ENCODE results near the gene TGFA.

DNA sequence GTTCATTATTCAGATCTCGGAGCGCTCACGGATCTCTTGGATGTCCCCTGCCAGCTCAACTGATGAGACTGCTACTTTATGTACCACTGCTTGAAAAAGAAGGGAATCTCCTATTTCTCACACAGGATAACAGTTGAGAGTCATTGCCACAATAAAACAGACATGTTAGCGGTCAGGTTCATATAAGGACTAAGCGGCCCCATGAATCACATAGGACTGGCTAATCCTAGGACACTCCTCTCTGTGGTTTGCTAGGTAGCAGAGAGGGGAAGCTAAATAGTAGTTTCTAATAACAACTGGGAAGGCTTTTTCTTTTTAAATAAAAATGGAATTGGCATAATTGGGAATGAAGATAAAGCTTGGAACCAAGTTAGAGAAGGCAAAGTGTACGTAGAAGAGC, 15.9 kb upstream of the TGFA start:
- TF ChIP-seq, protein P1, sequence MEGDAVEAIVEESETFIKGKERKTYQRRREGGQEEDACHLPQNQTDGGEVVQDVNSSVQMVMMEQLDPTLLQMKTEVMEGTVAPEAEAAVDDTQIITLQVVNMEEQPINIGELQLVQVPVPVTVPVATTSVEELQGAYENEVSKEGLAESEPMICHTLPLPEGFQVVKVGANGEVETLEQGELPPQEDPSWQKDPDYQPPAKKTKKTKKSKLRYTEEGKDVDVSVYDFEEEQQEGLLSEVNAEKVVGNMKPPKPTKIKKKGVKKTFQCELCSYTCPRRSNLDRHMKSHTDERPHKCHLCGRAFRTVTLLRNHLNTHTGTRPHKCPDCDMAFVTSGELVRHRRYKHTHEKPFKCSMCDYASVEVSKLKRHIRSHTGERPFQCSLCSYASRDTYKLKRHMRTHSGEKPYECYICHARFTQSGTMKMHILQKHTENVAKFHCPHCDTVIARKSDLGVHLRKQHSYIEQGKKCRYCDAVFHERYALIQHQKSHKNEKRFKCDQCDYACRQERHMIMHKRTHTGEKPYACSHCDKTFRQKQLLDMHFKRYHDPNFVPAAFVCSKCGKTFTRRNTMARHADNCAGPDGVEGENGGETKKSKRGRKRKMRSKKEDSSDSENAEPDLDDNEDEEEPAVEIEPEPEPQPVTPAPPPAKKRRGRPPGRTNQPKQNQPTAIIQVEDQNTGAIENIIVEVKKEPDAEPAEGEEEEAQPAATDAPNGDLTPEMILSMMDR (conservative IDR thresholded peaks at IDR 0.05; ENCODE audit: low read length) = no peak
- no peak for TF ChIP-seq EZH2phosphoT487 (IDR thresholded peaks at IDR 0.05; ENCODE audit: borderline replicate concordance, low read depth, low read length)
